ENCODE measurements around the gene ACP3.
A peak's percentile ranks its signal among the peaks of the same experiment; 100 is the strongest.

Gene ACP3

GRCh38 chr3:132311841-132312240 lies 5.4 kb upstream of the ACP3 start:
- DNase-seq, result no peak

GRCh38 chr3:132315851-132316250 lies 1.4 kb upstream of the ACP3 start:
- no peak for DNase-seq
- intact Hi-C loops (cut with DNase I), result no loop called here

More at GRCh38 chr3:132311841-132312240, 5.4 kb upstream of the ACP3 start:
- intact Hi-C loops (cut with DNase I), result no loop called here

DNA sequence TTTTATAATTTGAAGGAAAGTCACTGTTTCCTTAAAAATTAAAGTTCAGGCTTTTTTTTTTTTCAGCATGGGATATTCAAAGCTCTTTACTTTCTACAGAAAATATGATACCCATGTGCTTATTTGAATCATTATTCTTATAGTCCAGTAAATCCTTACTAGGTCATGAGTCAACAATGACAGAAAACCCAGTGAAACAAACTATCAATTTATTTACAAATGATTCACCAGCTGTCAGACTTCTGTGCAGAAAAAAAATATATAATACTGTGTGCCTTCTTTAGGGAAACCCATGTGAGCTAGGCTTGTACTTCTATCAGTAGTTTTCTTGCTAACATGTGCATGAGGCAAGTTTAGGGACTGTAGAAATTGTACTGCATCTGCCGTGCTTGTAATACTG lies 1.2 kb downstream of the ACP3 start:
- DNase-seq, result no peak
- intact Hi-C loops (cut with DNase I), result no loop called here

GRCh38 chr3:132321304-132321703 lies 4.1 kb downstream of the ACP3 start:
- intact Hi-C loops (cut with DNase I), result no loop called here
- DNase-seq, result no peak

GRCh38 chr3:132325103-132325606 lies 7.9 kb downstream of the ACP3 start:
- no peak for DNase-seq
- intact Hi-C loops (cut with DNase I), result no loop called here

GRCh38 chr3:132325634-132326033 lies 8.4 kb downstream of the ACP3 start:
- intact Hi-C loops (cut with DNase I), result no loop called here

DNA sequence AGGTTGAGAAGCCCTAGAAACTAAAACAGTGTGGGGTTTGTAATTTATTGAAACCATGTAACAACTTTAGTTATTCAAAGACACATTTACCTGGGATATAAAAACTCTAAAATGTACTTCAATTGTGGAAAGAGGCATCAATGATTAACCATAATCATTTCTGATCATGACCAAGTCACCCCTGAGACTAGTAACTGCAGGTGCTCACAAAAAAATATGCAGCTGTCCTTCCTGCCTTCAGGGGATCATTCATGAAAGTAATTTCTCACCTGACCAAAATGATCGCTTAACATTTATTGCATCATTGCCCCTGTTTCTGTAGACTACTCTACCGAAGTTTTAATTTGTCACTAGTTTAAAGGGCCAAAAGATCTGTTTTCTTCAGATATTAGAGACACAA lies 9.0 kb downstream of the ACP3 start:
- intact Hi-C loops (cut with DNase I), result no loop called here
- no peak for DNase-seq

More at GRCh38 chr3:132325634-132326033, 8.4 kb downstream of the ACP3 start:
- DNase-seq, result no peak

DNA sequence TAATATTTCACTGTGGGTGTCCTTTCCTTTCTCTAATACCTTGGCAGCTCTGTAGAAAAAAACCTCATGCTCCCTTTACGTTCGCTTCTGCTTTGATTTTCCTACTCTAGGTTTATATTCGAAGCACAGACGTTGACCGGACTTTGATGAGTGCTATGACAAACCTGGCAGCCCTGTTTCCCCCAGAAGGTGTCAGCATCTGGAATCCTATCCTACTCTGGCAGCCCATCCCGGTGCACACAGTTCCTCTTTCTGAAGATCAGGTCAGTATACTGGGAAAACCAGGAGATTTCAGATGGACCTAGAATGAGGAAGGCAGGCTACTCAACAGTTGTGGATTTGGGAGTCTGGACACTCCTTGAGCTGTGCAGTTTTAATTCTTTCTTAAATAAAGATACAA lies 14.9 kb downstream of the ACP3 start:
- no peak for DNase-seq
- intact Hi-C loops (cut with DNase I), result no loop called here

DNA sequence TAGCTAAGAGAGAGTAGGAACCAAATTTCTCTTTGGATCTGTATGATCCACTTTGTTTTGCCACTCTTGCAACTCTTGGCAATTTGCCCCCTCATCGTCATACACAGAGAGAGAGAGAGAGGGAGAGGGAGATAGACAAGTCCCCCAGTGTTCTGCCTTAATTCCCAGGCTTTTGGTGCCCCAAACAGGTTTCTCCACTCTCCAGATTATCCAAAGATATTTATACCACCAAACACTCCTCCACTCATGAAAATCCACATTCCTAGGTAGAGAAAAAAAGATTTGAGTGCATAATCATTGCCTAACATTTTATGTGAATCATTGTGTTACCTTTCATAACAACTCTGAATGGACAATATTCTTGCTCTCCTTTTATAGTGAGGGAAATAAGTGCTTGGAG lies 15.3 kb downstream of the ACP3 start:
- no peak for DNase-seq
- intact Hi-C loops (cut with DNase I), result no loop called here

- no peak for DNase-seq
- intact Hi-C loops (cut with DNase I), result no loop called here
Measured at GRCh38 chr3:132341746-132342145, 24.5 kb downstream of the ACP3 start.

- DNase-seq, result no peak
- intact Hi-C loops (cut with DNase I), result no loop called here
Measured at GRCh38 chr3:132342183-132342582, 25.0 kb downstream of the ACP3 start.

GRCh38 chr3:132342610-132343009 lies 25.4 kb downstream of the ACP3 start:
- intact Hi-C loops (cut with DNase I), result loop anchor here (1.0 kb wide), 1 partner anchor 89 kb away; no protein-coding TSS in a partner anchor

GRCh38 chr3:132343018-132343612 lies 25.9 kb downstream of the ACP3 start:
- DNase-seq, result peak in 2 of 10 donors; percentile 11 to 30
- intact Hi-C loops (cut with DNase I), result loop anchor here (1.0 kb wide), 1 partner anchor 90 kb away; no protein-coding TSS in a partner anchor

More at GRCh38 chr3:132342610-132343009, 25.4 kb downstream of the ACP3 start:
- DNase-seq, result no peak

DNA sequence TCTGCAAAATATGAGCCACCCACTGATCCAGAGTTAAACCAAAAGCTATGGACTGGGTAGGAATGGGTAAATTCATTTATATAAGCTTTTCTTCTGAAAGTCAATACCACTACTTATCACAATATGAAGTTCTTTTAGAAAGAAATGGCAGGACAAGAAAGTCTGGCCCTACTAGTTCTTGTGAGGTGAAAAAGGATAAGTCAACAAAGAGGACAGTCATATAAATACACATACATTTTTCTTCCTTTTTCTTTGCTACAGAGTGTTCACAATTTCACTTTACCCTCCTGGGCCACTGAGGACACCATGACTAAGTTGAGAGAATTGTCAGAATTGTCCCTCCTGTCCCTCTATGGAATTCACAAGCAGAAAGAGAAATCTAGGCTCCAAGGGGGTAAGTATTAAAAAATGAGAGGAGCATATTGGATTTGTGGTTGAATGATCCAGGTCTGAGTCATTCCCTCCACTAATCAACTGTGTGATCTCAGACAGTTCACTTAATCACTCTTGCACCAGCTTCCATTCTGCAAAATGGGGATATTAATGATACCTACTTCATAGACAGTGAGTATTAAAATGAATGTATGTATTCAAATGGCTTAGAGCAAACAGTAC lies 27.6 kb downstream of the ACP3 start:
- intact Hi-C loops (cut with DNase I), result no loop called here
- DNase-seq, result no peak

GRCh38 chr3:132346841-132347736 lies 29.9 kb downstream of the ACP3 start:
- intact Hi-C loops (cut with DNase I), result no loop called here
- peak in 2 of 10 donors; percentile 4 to 23 for DNase-seq

- no peak for DNase-seq
- intact Hi-C loops (cut with DNase I), result no loop called here
Measured at GRCh38 chr3:132347811-132348210, 30.6 kb downstream of the ACP3 start.

DNA sequence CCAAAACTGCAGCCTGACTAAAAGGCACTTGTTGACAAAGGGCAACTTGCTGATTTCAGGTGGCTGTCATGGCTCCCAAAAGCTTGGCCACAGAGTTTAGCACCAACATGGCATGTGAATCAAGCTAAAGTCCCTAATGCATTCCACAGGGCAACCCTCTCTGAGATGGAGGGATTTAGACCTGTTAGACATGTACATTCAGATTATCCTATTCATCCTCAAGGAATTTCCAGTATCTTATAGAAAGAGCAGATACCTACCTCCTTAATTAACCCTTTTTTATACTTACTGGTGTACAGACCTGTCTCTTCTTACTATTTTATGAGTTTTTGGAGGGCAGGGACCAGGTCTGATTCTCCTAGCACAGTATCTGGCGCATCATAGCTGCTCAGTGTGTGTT lies 31.3 kb downstream of the ACP3 start:
- no peak for DNase-seq
- intact Hi-C loops (cut with DNase I), result no loop called here

DNA sequence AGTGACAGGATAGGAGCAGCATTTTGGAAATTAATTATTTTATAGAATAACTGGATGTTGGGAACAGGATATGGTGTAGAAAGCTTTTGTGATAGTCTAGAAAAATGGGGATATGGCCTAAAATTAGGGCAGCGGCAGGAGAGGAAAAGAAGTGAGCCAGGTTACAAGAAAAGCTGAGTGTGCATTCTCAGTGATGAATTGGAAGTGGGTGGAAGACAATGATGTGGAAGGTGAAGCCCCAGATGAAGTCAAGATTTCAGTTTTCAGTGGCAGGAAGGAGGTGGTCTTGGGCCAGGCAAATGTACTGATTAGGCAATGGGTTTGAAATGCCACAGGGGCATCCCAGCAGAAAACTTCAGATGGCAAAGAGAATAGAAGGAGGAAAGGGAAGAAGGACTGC lies 33.6 kb downstream of the ACP3 start:
- no peak for DNase-seq
- intact Hi-C loops (cut with DNase I), result loop anchor here (5.0 kb wide), 1 partner anchor 296 kb away; no protein-coding TSS in a partner anchor

DNA sequence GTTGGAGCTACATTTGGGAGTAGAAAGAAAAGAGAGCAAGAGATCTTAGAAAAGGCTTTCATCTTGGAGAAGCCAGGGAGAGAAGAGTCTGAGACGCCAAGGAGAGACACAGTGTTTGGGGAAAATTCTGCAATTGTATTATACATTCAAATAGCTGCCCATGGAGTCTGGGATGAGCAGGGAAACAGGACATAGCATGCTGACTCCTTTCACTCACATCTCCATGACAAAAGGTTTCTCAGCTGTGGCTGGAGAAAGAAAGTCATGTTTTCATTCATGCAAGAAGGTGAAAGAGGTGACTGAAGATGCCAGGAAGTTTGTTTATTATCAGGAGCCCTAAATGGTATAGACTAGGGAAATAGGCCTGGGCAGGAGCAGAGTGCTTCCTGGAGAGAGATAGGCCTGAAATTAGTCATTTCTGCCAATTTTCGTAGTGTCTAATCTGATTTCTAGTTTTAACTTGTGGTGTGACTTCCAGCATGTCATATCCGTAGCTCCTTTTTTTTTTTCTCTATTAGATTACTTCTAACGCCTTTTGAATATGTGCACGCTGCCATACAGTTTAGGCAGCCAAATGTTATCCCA lies 34.1 kb downstream of the ACP3 start:
- DNase-seq, result no peak
- intact Hi-C loops (cut with DNase I), result loop anchor here (5.0 kb wide), 1 partner anchor 296 kb away; no protein-coding TSS in a partner anchor

DNA sequence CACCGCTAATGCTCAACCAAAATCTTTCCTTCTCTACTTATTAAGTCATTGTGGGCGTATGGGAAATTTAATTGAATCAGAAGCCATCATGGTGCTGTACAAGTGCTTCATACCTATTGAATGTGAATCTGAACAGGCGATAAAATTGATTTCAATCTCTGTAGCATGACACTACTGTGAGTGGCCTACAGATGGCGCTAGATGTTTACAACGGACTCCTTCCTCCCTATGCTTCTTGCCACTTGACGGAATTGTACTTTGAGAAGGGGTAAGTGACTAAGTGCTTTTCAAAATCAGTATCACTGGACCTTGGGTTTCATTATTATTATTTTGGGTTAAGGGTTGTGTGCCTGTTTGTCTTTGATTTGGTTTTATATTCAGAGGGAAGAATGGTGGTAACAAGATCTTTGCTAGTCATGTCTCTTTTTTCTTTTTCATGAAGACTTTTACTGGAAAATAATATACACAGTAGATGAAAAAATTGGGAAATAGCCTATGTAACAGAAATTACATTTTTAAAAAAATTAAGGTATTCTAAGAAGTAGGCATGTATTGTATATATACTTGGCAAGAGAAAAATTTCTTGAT lies 35.4 kb downstream of the ACP3 start:
- intact Hi-C loops (cut with DNase I), result loop anchor here (1.0 to 5.0 kb wide), 2 partner anchors 47 to 295 kb away; no protein-coding TSS in a partner anchor
- peak in 4 of 10 donors; percentile 41 to 65 (median 58) for DNase-seq
